Measurements from ENCODE around the gene SPECC1L.

The SPECC1L gene

GRCh38 chr22:24437091-24437490 lies 166.5 kb downstream of the SPECC1L start:
- in situ Hi-C loops (cut with MboI; ENCODE audit: low sequenced_read_pairs) = no loop called here

GRCh38 chr22:24437741-24438328 lies 167.2 kb downstream of the SPECC1L start:
- in situ Hi-C loops (cut with MboI; ENCODE audit: low sequenced_read_pairs) = no loop called here

- in situ Hi-C loops (cut with MboI; ENCODE audit: low sequenced_read_pairs) = no loop called here
Measured at GRCh38 chr22:24440270-24440717, 169.7 kb downstream of the SPECC1L start.

- in situ Hi-C loops (cut with MboI; ENCODE audit: low sequenced_read_pairs) = no loop called here
Measured at GRCh38 chr22:24440718-24441405, 170.2 kb downstream of the SPECC1L start.

- in situ Hi-C loops (cut with MboI; ENCODE audit: low sequenced_read_pairs) = no loop called here
Measured at GRCh38 chr22:24441406-24442351, 171.0 kb downstream of the SPECC1L start.

GRCh38 chr22:24442352-24442744 lies 171.7 kb downstream of the SPECC1L start:
- in situ Hi-C loops (cut with MboI; ENCODE audit: low sequenced_read_pairs) = no loop called here

GRCh38 chr22:24443668-24444067 lies 173.0 kb downstream of the SPECC1L start:
- in situ Hi-C loops (cut with MboI; ENCODE audit: low sequenced_read_pairs) = no loop called here

GRCh38 chr22:24444251-24444650 lies 173.6 kb downstream of the SPECC1L start:
- in situ Hi-C loops (cut with MboI; ENCODE audit: low sequenced_read_pairs) = no loop called here

- in situ Hi-C loops (cut with MboI; ENCODE audit: low sequenced_read_pairs) = no loop called here
Measured at GRCh38 chr22:24444729-24445466, 174.3 kb downstream of the SPECC1L start.

- in situ Hi-C loops (cut with MboI; ENCODE audit: low sequenced_read_pairs) = no loop called here
Measured at GRCh38 chr22:24445481-24446259, 175.0 kb downstream of the SPECC1L start.

- in situ Hi-C loops (cut with MboI; ENCODE audit: low sequenced_read_pairs) = no loop called here
Measured at GRCh38 chr22:24446260-24446611, 175.6 kb downstream of the SPECC1L start.

GRCh38 chr22:24450610-24451009 lies 180.0 kb downstream of the SPECC1L start:
- in situ Hi-C loops (cut with MboI; ENCODE audit: low sequenced_read_pairs) = no loop called here

GRCh38 chr22:24451162-24451561 lies 180.5 kb downstream of the SPECC1L start:
- in situ Hi-C loops (cut with MboI; ENCODE audit: low sequenced_read_pairs) = no loop called here

GRCh38 chr22:24453853-24454252 lies 183.2 kb downstream of the SPECC1L start:
- in situ Hi-C loops (cut with MboI; ENCODE audit: low sequenced_read_pairs) = no loop called here

GRCh38 chr22:24455039-24455438 lies 184.4 kb downstream of the SPECC1L start:
- in situ Hi-C loops (cut with MboI; ENCODE audit: low sequenced_read_pairs) = no loop called here

GRCh38 chr22:24455751-24456426 lies 185.3 kb downstream of the SPECC1L start:
- in situ Hi-C loops (cut with MboI; ENCODE audit: low sequenced_read_pairs) = no loop called here

GRCh38 chr22:24457894-24458420 lies 187.3 kb downstream of the SPECC1L start:
- in situ Hi-C loops (cut with MboI; ENCODE audit: low sequenced_read_pairs) = no loop called here

GRCh38 chr22:24459911-24460310 lies 189.3 kb downstream of the SPECC1L start:
- in situ Hi-C loops (cut with MboI; ENCODE audit: low sequenced_read_pairs) = no loop called here

- in situ Hi-C loops (cut with MboI; ENCODE audit: low sequenced_read_pairs) = no loop called here
Measured at GRCh38 chr22:24460418-24461089, 189.9 kb downstream of the SPECC1L start.

Data from hTERT RPE-1 (cell line).